HCT116 (cell line): ENCODE results near the gene RGS4. TPM values are rescaled to one million over a fixed set of nuclear protein-coding genes. Genes with fewer than 3 reads are reported as not detected.

ENCODE experiments used
- ATAC-seq: fragments of 200-7000 bp; cut with Tn5 transposase; 2 replicates; pipeline ENCODE4 v1.9.1; 2020; ENCODE audit warnings: mild to moderate bottlenecking, moderate library complexity
- BruUV-seq: library from RNA; stranded (reverse); fragments of 400-500 nt; replicated peaks from 2 replicates; lab custom pipeline; 2021; lab: Mats Ljungman, UMichigan
- CTCF ChIA-PET: fragments of 300-600 bp; sonication (Branson Sonifier 250); formaldehyde crosslinking; loops from one replicate; lab custom pipeline; 2021; ENCODE audit warnings: antibody characterized with exemption; lab: Charles Lee
- POLR2A ChIA-PET: fragments of 300-600, 350-600 bp; sonication (Branson Sonifier 250); formaldehyde crosslinking; loops from one replicate; lab custom pipeline; 2021; ENCODE audit warnings: antibody characterized with exemption; lab: Charles Lee
- RAD21 ChIA-PET, 2 experiments: fragments of 300-600 bp; sonication (Branson Sonifier 250); formaldehyde crosslinking; loops; one replicate each; lab custom pipeline; 2023; ENCODE audit warnings: low total read pairs in 2 of 2; ENCODE audit not compliant: uncharacterized antibody in 2 of 2, unreplicated experiment in 2 of 2, low non-redundant PET in 1 of 2; lab: Charles Lee
- DNase-seq: peaks from one replicate; pipeline ENCODE4 v3.0.0-alpha.2; 2010; ENCODE audit warnings: low read depth, low spot score
- H2AFZ ChIP-seq: fragments of 200-600 bp; shearing (Covaris generic), sonication (generic); 2 replicates; pipeline ENCODE4 v1.6.1; 2017; ENCODE audit warnings: low read depth, mixed run types, mixed read lengths, antibody characterized with exemption, low read length; ENCODE audit not compliant: poor library complexity, severe bottlenecking
- H3K27ac ChIP-seq: 2 replicates; pipeline ENCODE4 v1.5.1; 2012; ENCODE audit warnings: low read depth, low read length
- H3K27me3 ChIP-seq: fragments of 200-600 bp; sonication (generic); 2 replicates; pipeline ENCODE4 v1.6.1; 2016; ENCODE audit warnings: mixed run types, low read length, mixed read lengths; ENCODE audit not compliant: insufficient read depth
- H3K36me3 ChIP-seq, 2 experiments: fragments of 200-500 bp in 1 of 2; fragments of 200-600 bp in 1 of 2; sonication (Bioruptor generic) in 1 of 2; sonication (generic) in 1 of 2; 2 replicates each; pipeline versions ENCODE4 v1.5.1 to v1.6.1; 2014 to 2016; ENCODE audit warnings: low read length in 2 of 2, inconsistent platforms in 1 of 2, mixed read lengths in 1 of 2, mixed run types in 1 of 2; ENCODE audit not compliant: insufficient read depth in 2 of 2, control insufficient read depth in 1 of 2
- H3K4me1 ChIP-seq, 2 experiments: fragments of 200-600 bp in 1 of 2; sonication (generic) in 1 of 2; 2 replicates each; pipeline versions ENCODE4 v1.5.1 to v1.6.1; 2012 to 2017; ENCODE audit warnings: low read length in 2 of 2, inconsistent platforms in 1 of 2, mild to moderate bottlenecking in 1 of 2, mixed read lengths in 1 of 2, mixed run types in 1 of 2, moderate library complexity in 1 of 2; ENCODE audit not compliant: insufficient read depth in 2 of 2, control insufficient read depth in 1 of 2
- H3K4me2 ChIP-seq: fragments of 200-600 bp; sonication (generic); 2 replicates; pipeline ENCODE4 v1.6.1; 2017; ENCODE audit warnings: mixed run types, low read length, mixed read lengths
- H3K4me3 ChIP-seq, 2 experiments: fragments of 200-600 bp in 1 of 2; sonication (generic) in 1 of 2; replicated peaks in 1 of 2; 2 replicates each; pipeline ENCODE4 v1.5.1; 2011 to 2016; ENCODE audit warnings: low read length in 2 of 2, control low read depth in 1 of 2, low read depth in 1 of 2, mild to moderate bottlenecking in 1 of 2, mixed read lengths in 1 of 2, mixed run types in 1 of 2
- H3K79me2 ChIP-seq: fragments of 200-600 bp; sonication (generic); 2 replicates; pipeline ENCODE4 v1.6.1; 2017; ENCODE audit warnings: mild to moderate bottlenecking, mixed run types, low read length, moderate library complexity, mixed read lengths; ENCODE audit not compliant: insufficient read depth
- H3K9ac ChIP-seq: fragments of 200-600 bp; sonication (generic); 2 replicates; pipeline ENCODE4 v1.6.1; 2016; ENCODE audit warnings: low read length, mixed read lengths
- H3K9me2 ChIP-seq: fragments of 200-600 bp; sonication (generic), shearing (Covaris generic); 2 replicates; pipeline ENCODE4 v1.6.1; 2017; ENCODE audit warnings: mixed run types, mild to moderate bottlenecking, moderate library complexity; ENCODE audit not compliant: insufficient read depth
- H3K9me3 ChIP-seq, 2 experiments: fragments of 200-500 bp in 1 of 2; fragments of 200-600 bp in 1 of 2; sonication (Bioruptor generic) in 1 of 2; sonication (generic) in 1 of 2; 2 replicates each; pipeline ENCODE4 v1.6.1; 2014 to 2017; ENCODE audit warnings: low read length in 2 of 2, mixed read lengths in 2 of 2, inconsistent platforms in 1 of 2, low read depth in 1 of 2, mild to moderate bottlenecking in 1 of 2, mixed run types in 1 of 2, moderate library complexity in 1 of 2; ENCODE audit not compliant: control insufficient read depth in 1 of 2, insufficient read depth in 1 of 2
- H4K20me1 ChIP-seq: fragments of 200-600 bp; sonication (generic), shearing (Covaris generic); 2 replicates; pipeline ENCODE4 v1.6.1; 2017; ENCODE audit warnings: mixed run types, mild to moderate bottlenecking, moderate library complexity; ENCODE audit not compliant: insufficient read depth
- CBX3 ChIP-seq: IDR thresholded peaks from 2 replicates; pipeline ENCODE4 v1.6.1; 2012; ENCODE audit warnings: low read depth
- EGR1 ChIP-seq: IDR thresholded peaks from 2 replicates; pipeline ENCODE4 v1.6.1; 2012; ENCODE audit warnings: low read depth
- ELF1 ChIP-seq: IDR thresholded peaks from 2 replicates; pipeline ENCODE4 v1.6.1; 2012; ENCODE audit warnings: low read depth, borderline replicate concordance
- EZH2 ChIP-seq: fragments of 200-600 bp; sonication (generic); IDR thresholded peaks from 2 replicates; pipeline ENCODE4 v1.6.1; 2017; ENCODE audit warnings: antibody characterized with exemption, mixed run types
- EZH2phosphoT487 ChIP-seq: fragments of 200-600 bp; IDR thresholded peaks from 2 replicates; pipeline ENCODE4 v1.6.1; 2018; ENCODE audit warnings: antibody characterized with exemption, borderline replicate concordance
- FOSL1 ChIP-seq: IDR thresholded peaks from 2 replicates; pipeline ENCODE4 v1.6.1; 2012; ENCODE audit warnings: low read depth
- POLR2AphosphoS5 ChIP-seq: IDR thresholded peaks from 2 replicates; pipeline ENCODE4 v1.6.1; 2011; ENCODE audit warnings: mild to moderate bottlenecking, low read depth, low read length, moderate library complexity
- RAD21 ChIP-seq: IDR thresholded peaks from 2 replicates; pipeline ENCODE4 v1.6.1; 2012; ENCODE audit warnings: low read depth, mild to moderate bottlenecking
- SIN3A ChIP-seq: IDR thresholded peaks from 2 replicates; pipeline ENCODE4 v1.6.1; 2012; ENCODE audit warnings: low read depth
- SP1 ChIP-seq: IDR thresholded peaks from 2 replicates; pipeline ENCODE4 v1.6.1; 2012; ENCODE audit warnings: low read depth
- SRF ChIP-seq: IDR thresholded peaks from 2 replicates; pipeline ENCODE4 v1.6.1; 2012; ENCODE audit warnings: low read depth
- YY1 ChIP-seq: IDR thresholded peaks from 2 replicates; pipeline ENCODE4 v1.6.1; 2011; ENCODE audit warnings: low read length, low read depth, moderate library complexity, mild to moderate bottlenecking; ENCODE audit not compliant: insufficient replicate concordance; ENCODE audit errors: extremely low read depth
- ZFX ChIP-seq: fragments of 450-650 bp; IDR thresholded peaks from 2 replicates; pipeline ENCODE4 v1.6.1; 2017
- ZNF274 ChIP-seq: fragments of 200-500 bp; sonication (Bioruptor generic); IDR thresholded peaks from 2 replicates; pipeline ENCODE4 v1.6.1; 2014; ENCODE audit warnings: mild to moderate bottlenecking, low read depth, low read length, inconsistent platforms
- intact Hi-C: fragments of 100-400 bp; cut with micrococcal nuclease; formaldehyde crosslinking; loops from 2 replicates; pipeline ENCODE4 v1.10.0; 2022
- total RNA-seq: library from RNA; stranded (reverse); gene quantifications from one replicate; pipeline ENCODE4 v1.2.1, GENCODE V29; 2021; ENCODE audit not compliant: unreplicated experiment
- TF ChIP-seq, protein P1 (sequence below): IDR thresholded peaks from 2 replicates; pipeline ENCODE4 v1.6.1; 2012; ENCODE audit warnings: low read depth
- TF ChIP-seq, protein P2 (sequence below), 3 experiments: fragments of 200-600 bp in 1 of 3; sonication (generic) in 1 of 3; IDR thresholded peaks in 2 of 3; conservative IDR thresholded peaks in 1 of 3; 2 replicates each; pipeline ENCODE4 v1.5.1; 2012 to 2017; ENCODE audit warnings: low read depth in 2 of 3, low read length in 2 of 3, antibody characterized with exemption in 1 of 3, borderline replicate concordance in 1 of 3, control low read depth in 1 of 3, mild to moderate bottlenecking in 1 of 3, mixed read lengths in 1 of 3, mixed run types in 1 of 3, moderate library complexity in 1 of 3; ENCODE audit not compliant: insufficient read depth in 1 of 3

Gene RGS4
- total RNA-seq, 1 experiment from 2014 or later = not detected

DNA sequence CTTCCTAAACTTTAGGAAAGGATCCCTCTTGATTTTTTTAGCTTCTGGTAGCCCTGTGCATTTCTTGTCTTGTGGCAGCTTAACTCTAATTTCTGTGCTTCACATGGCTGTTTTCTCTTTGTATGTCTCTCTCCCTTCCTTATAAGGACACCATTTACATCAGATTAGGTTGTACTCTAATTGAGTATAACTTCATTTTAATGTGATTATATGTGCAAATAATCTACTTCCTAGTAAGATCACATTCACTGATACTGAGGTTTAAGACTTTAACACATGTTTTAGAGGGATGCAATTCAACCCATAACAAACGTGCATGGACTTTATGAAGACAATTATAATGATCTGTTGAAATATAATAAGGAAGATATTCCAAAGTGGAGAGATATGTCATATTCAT lies 46.7 kb downstream of the RGS4 start:
- DNase-seq (no peak), ATAC-seq (no peak)
- ChIA-PET RAD21 (no interaction called here), POLR2A (no interaction called here), CTCF (no interaction called here)
- Histone ChIP-seq H2AFZ (no peak overlapping the region), H3K4me1 (no peaks in the 10 kb centered on the region), H4K20me1 (no peaks in the 10 kb centered on the region), H3K9me3 (no peaks in the 10 kb centered on the region), H3K36me3 (no peaks in the 10 kb centered on the region), H3K4me2 (no peak overlapping the region), H3K27ac (no peak overlapping the region), H3K9me2 (no peaks in the 10 kb centered on the region), H3K9ac (no peak overlapping the region), H3K4me3 (no peak overlapping the region), H3K79me2 (no peaks in the 10 kb centered on the region), H3K27me3 (no peaks in the 10 kb centered on the region)
- intact Hi-C loops = no loop called here
- no peak for TF ChIP-seq RAD21
- TF ChIP-seq ELF1 = no peak
- no TSS peak for BruUV-seq

DNA sequence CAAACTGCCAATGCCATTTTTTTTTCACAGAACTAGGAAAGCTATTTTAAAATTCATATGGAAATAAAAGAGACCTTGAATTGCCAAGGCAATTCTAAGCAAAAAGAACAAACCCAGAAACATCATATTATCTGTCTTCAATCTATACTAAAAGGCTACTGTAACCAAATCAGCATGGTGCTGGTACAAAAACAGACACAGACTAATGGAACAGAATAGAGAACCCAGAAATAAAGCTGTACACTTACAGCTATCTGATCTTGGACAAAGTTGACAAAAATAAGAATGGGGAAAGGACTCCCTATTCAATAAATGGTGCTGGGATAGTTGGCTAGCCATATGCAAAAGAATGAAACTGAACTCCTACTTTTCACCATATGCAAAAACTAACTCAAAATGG lies 50.5 kb downstream of the RGS4 start:
- RAD21 ChIA-PET = no interaction called here
- intact Hi-C loops = no loop called here
- no peaks in the 10 kb centered on the region for H4K20me1 ChIP-seq
- TF ChIP-seq SP1 = no peak
- TF ChIP-seq, protein P1, sequence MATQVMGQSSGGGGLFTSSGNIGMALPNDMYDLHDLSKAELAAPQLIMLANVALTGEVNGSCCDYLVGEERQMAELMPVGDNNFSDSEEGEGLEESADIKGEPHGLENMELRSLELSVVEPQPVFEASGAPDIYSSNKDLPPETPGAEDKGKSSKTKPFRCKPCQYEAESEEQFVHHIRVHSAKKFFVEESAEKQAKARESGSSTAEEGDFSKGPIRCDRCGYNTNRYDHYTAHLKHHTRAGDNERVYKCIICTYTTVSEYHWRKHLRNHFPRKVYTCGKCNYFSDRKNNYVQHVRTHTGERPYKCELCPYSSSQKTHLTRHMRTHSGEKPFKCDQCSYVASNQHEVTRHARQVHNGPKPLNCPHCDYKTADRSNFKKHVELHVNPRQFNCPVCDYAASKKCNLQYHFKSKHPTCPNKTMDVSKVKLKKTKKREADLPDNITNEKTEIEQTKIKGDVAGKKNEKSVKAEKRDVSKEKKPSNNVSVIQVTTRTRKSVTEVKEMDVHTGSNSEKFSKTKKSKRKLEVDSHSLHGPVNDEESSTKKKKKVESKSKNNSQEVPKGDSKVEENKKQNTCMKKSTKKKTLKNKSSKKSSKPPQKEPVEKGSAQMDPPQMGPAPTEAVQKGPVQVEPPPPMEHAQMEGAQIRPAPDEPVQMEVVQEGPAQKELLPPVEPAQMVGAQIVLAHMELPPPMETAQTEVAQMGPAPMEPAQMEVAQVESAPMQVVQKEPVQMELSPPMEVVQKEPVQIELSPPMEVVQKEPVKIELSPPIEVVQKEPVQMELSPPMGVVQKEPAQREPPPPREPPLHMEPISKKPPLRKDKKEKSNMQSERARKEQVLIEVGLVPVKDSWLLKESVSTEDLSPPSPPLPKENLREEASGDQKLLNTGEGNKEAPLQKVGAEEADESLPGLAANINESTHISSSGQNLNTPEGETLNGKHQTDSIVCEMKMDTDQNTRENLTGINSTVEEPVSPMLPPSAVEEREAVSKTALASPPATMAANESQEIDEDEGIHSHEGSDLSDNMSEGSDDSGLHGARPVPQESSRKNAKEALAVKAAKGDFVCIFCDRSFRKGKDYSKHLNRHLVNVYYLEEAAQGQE = no peak
- no peak for TF ChIP-seq CBX3
- no peak for TF ChIP-seq YY1
- TF ChIP-seq EGR1 = no peak
- no peak for TF ChIP-seq POLR2AphosphoS5
- no peak for TF ChIP-seq SIN3A
- TF ChIP-seq FOSL1 = no peak
- TF ChIP-seq ZFX = no peak
- no peak for TF ChIP-seq EZH2
- TF ChIP-seq ZNF274 = no peak
- TF ChIP-seq, protein P2, sequence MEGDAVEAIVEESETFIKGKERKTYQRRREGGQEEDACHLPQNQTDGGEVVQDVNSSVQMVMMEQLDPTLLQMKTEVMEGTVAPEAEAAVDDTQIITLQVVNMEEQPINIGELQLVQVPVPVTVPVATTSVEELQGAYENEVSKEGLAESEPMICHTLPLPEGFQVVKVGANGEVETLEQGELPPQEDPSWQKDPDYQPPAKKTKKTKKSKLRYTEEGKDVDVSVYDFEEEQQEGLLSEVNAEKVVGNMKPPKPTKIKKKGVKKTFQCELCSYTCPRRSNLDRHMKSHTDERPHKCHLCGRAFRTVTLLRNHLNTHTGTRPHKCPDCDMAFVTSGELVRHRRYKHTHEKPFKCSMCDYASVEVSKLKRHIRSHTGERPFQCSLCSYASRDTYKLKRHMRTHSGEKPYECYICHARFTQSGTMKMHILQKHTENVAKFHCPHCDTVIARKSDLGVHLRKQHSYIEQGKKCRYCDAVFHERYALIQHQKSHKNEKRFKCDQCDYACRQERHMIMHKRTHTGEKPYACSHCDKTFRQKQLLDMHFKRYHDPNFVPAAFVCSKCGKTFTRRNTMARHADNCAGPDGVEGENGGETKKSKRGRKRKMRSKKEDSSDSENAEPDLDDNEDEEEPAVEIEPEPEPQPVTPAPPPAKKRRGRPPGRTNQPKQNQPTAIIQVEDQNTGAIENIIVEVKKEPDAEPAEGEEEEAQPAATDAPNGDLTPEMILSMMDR (IDR thresholded peaks at IDR 0.05 in 2 of 3, conservative IDR thresholded peaks at IDR 0.05 in 1 of 3; ENCODE audit: borderline replicate concordance in 1 of 3, insufficient read depth in 1 of 3, low read depth in 2 of 3, low read length in 2 of 3) = no peak
- no peak for TF ChIP-seq EZH2phosphoT487
- TF ChIP-seq SRF = no peak
- no peak for TF ChIP-seq ELF1

More for the DNA sequence above, 50.5 kb downstream of the RGS4 start:
- ATAC-seq (no peak), DNase-seq (no peak)
- no peaks in the 10 kb centered on the region for H3K4me1 ChIP-seq
- ChIA-PET POLR2A (no interaction called here), CTCF (no interaction called here)
- H3K36me3 ChIP-seq = no peaks in the 10 kb centered on the region
- H3K9me2 ChIP-seq = no peaks in the 10 kb centered on the region
- BruUV-seq = no TSS peak
- no peak overlapping the region for H3K27ac ChIP-seq
- no peak overlapping the region for H2AFZ ChIP-seq
- H3K79me2 ChIP-seq = no peaks in the 10 kb centered on the region
- no peak overlapping the region for H3K4me2 ChIP-seq
- H3K9me3 ChIP-seq = no peaks in the 10 kb centered on the region
- no peak overlapping the region for H3K4me3 ChIP-seq
- H3K27me3 ChIP-seq = no peaks in the 10 kb centered on the region
- no peak overlapping the region for H3K9ac ChIP-seq
